ENCODE results near the gene FBLIM1. TPM values are rescaled to one million over a fixed set of nuclear protein-coding genes. Genes with fewer than 3 reads are reported as not detected.

The FBLIM1 gene
- total RNA-seq, 4 donors from 2014 or later, result 11.4 to 28.0 (median 25.9) TPM

- 49 to 67% methylated on average over 4 to 6 of the region's 6 CpGs for WGBS, 2 donors
- TF ChIP-seq CTCF (IDR thresholded peaks at IDR 0.05), result no peak
- TF ChIP-seq POLR2A (IDR thresholded peaks at IDR 0.05), result no peak
- Histone ChIP-seq H3K4me1 (peaks cover 27 to 64% of the 10 kb centered on the region in 2 donors), H3K4me3 (replicated peaks in 1 of 3) (no peak overlapping the region), H3K9me3 (no peaks in the 10 kb centered on the region), H3K36me3 (peaks cover 12 to 15% of the 10 kb centered on the region in 2 donors), H3K27ac (peak overlapping the region in 1 of 3 donors; percentile 87), H3K27me3 (no peaks in the 10 kb centered on the region)
- DNase-seq, result no peak
- intact Hi-C loops (cut with DNase I), result no loop called here
Measured at GRCh38 chr1:15736892-15737261, 21.7 kb upstream of the FBLIM1 start.

GRCh38 chr1:15737324-15738319 is 21.0 kb upstream of the FBLIM1 start:
- H3K9me3 ChIP-seq, result no peaks in the 10 kb centered on the region
- peak overlapping the region in 1 of 3 donors; percentile 87 for H3K27ac ChIP-seq
- H3K27me3 ChIP-seq, result no peaks in the 10 kb centered on the region
- intact Hi-C loops (cut with DNase I), result no loop called here
- peaks cover 10 to 13% of the 10 kb centered on the region in 2 donors for H3K36me3 ChIP-seq
- no peak overlapping the region for H3K4me3 ChIP-seq (replicated peaks in 1 of 3)
- no peak for TF ChIP-seq POLR2A (IDR thresholded peaks at IDR 0.05)
- no peak for TF ChIP-seq CTCF (IDR thresholded peaks at IDR 0.05)
- DNase-seq, result no peak
- peaks cover 20 to 57% of the 10 kb centered on the region in 2 donors for H3K4me1 ChIP-seq
- 74 to 84% methylated on average over 7 to 14 of the region's 20 CpGs for WGBS, 2 donors

- H3K27ac ChIP-seq, result peak overlapping the region in 1 of 3 donors; percentile 1
- intact Hi-C loops (cut with DNase I), result no loop called here
- H3K27me3 ChIP-seq, result no peaks in the 10 kb centered on the region
- H3K36me3 ChIP-seq, result peaks cover 9 to 13% of the 10 kb centered on the region in 2 donors
- 90 to 94% methylated on average over 2 to 10 of the region's 15 CpGs for WGBS, 2 donors
- DNase-seq, result no peak
- no peaks in the 10 kb centered on the region for H3K9me3 ChIP-seq
- TF ChIP-seq POLR2A (IDR thresholded peaks at IDR 0.05) (no peak), CTCF (IDR thresholded peaks at IDR 0.05) (no peak)
- peaks cover 17 to 47% of the 10 kb centered on the region in 2 donors for H3K4me1 ChIP-seq
- no peak overlapping the region for H3K4me3 ChIP-seq (replicated peaks in 1 of 3)
Measured at GRCh38 chr1:15738416-15739113, 20.0 kb upstream of the FBLIM1 start.

GRCh38 chr1:15739259-15739658 is 19.3 kb upstream of the FBLIM1 start:
- Histone ChIP-seq H3K27ac (no peak overlapping the region), H3K4me3 (replicated peaks in 1 of 3) (no peak overlapping the region), H3K36me3 (peaks cover 2 to 7% of the 10 kb centered on the region in 2 donors), H3K27me3 (no peaks in the 10 kb centered on the region), H3K4me1 (peaks cover 17 to 42% of the 10 kb centered on the region in 2 donors), H3K9me3 (no peaks in the 10 kb centered on the region)
- TF ChIP-seq POLR2A (IDR thresholded peaks at IDR 0.05) (no peak), CTCF (IDR thresholded peaks at IDR 0.05) (no peak)
- intact Hi-C loops (cut with DNase I), result no loop called here
- no peak for DNase-seq
- WGBS, 2 donors, result 100% methylated on average over 2 to 11 of the region's 16 CpGs

Data from thyroid gland (tissue), 4 donors.